GM12878 (cell line): ENCODE results near the gene EXOC4. TPM values are rescaled to one million over a fixed set of nuclear protein-coding genes. Genes with fewer than 3 reads are reported as not detected.

Experiments used
- ATAC-seq: fragments of 200-7000 bp; cut with Tn5 transposase; 3 replicates; pipeline ENCODE4 v1.9.1; 2020; ENCODE audit warnings: mild to moderate bottlenecking, moderate library complexity
- BruUV-seq: library from RNA; stranded (reverse); fragments of 400-500 nt; replicated peaks from 2 replicates; lab custom pipeline; 2021; lab: Mats Ljungman, UMichigan
- CTCF ChIA-PET: fragments of 300-600 bp; sonication (Branson Sonifier 250); formaldehyde crosslinking; extraction: SDS; loops from one replicate; lab custom pipeline; 2021; ENCODE audit warnings: inconsistent platforms; lab: Yijun Ruan, JAX
- POLR2A ChIA-PET: fragments of 350-600 bp; formaldehyde crosslinking; extraction: SDS; loops from one replicate; lab custom pipeline; 2021; ENCODE audit warnings: inconsistent platforms; lab: Charles Lee
- RAD21 ChIA-PET: fragments of 300-600 bp; sonication (Branson Sonifier 250); formaldehyde crosslinking; loops from one replicate; lab custom pipeline; 2023; ENCODE audit warnings: antibody characterized with exemption; ENCODE audit not compliant: unreplicated experiment; lab: Charles Lee
- SMC1A ChIA-PET: fragments of 300-600 bp; sonication (Branson Sonifier 250); formaldehyde crosslinking; loops from one replicate; lab custom pipeline; 2023; ENCODE audit not compliant: unreplicated experiment, uncharacterized antibody; lab: Charles Lee
- DNase-seq: peaks from one replicate; pipeline ENCODE4 v3.0.0-alpha.2; 2011; ENCODE audit warnings: low read depth, low spot score
- FAIRE-seq: peaks from 3 replicates; lab custom pipeline; 2011; peaks lifted over from hg19 to GRCh38; lab: Jason Lieb, UNC
- H2AFZ ChIP-seq: 2 replicates; pipeline ENCODE4 v1.6.0; 2011; ENCODE audit warnings: low read depth, low read length, control low read depth; ENCODE audit not compliant: control insufficient read depth
- H3K27ac ChIP-seq: 2 replicates; pipeline ENCODE4 v1.5.1; 2011; ENCODE audit warnings: control low read depth; ENCODE audit not compliant: control insufficient read depth, insufficient read depth
- H3K27me3 ChIP-seq, 2 experiments: replicated peaks in 1 of 2; 2 replicates each; pipeline versions ENCODE4 v1.6.0 to v1.6.1; 2011; ENCODE audit warnings: low read length in 1 of 2; ENCODE audit not compliant: control insufficient read depth in 2 of 2, insufficient read depth in 2 of 2
- H3K36me3 ChIP-seq, 2 experiments: 2 replicates each; pipeline ENCODE4 v1.5.1; 2011; ENCODE audit warnings: low read length in 1 of 2; ENCODE audit not compliant: control insufficient read depth in 2 of 2, insufficient read depth in 2 of 2
- H3K4me1 ChIP-seq: 2 replicates; pipeline ENCODE4 v1.6.1; 2011; ENCODE audit warnings: mild to moderate bottlenecking, low read length, moderate library complexity, mixed read lengths; ENCODE audit not compliant: control insufficient read depth, insufficient read depth
- H3K4me2 ChIP-seq: 2 replicates; pipeline ENCODE4 v1.6.0; 2011; ENCODE audit warnings: control low read depth; ENCODE audit not compliant: control insufficient read depth, insufficient read depth
- H3K4me3 ChIP-seq: fragments of 200-600 bp; sonication (generic); 2 replicates; pipeline ENCODE4 v1.5.1; 2016
- H3K79me2 ChIP-seq: 2 replicates; pipeline ENCODE4 v1.6.0; 2011; ENCODE audit warnings: low read length; ENCODE audit not compliant: control insufficient read depth, insufficient read depth
- H3K9ac ChIP-seq: 2 replicates; pipeline ENCODE4 v1.8.0; 2011; ENCODE audit warnings: low read length, control low read depth, mixed read lengths; ENCODE audit not compliant: control insufficient read depth, insufficient read depth
- H3K9me3 ChIP-seq: replicated peaks from 3 replicates; pipeline ENCODE4 v1.5.1; 2011; ENCODE audit warnings: mild to moderate bottlenecking, low read length; ENCODE audit not compliant: control insufficient read depth, insufficient read depth
- H4K20me1 ChIP-seq: 2 replicates; pipeline ENCODE4 v1.6.0; 2011; ENCODE audit not compliant: control insufficient read depth, insufficient read depth
- CHD4 ChIP-seq: fragments of 200-600 bp; sonication (generic); IDR thresholded peaks from 2 replicates; pipeline ENCODE4 v1.6.1; 2016; ENCODE audit warnings: mild to moderate bottlenecking
- HDAC2 ChIP-seq: fragments of 200-600 bp; sonication (generic); IDR thresholded peaks from 2 replicates; pipeline ENCODE4 v1.6.1; 2017
- RAD21 ChIP-seq: IDR thresholded peaks from 2 replicates; pipeline ENCODE4 v1.6.1; 2011; ENCODE audit warnings: mild to moderate bottlenecking, low read depth, low read length, moderate library complexity; ENCODE audit not compliant: insufficient read depth
- SMC3 ChIP-seq: IDR thresholded peaks from 2 replicates; pipeline ENCODE4 v1.6.1; 2011; ENCODE audit warnings: low read length, improper control_type of control experiment, borderline replicate concordance
- ZNF384 ChIP-seq: IDR thresholded peaks from 2 replicates; pipeline ENCODE4 v1.6.1; 2012; ENCODE audit warnings: low read depth, mild to moderate bottlenecking, low read length, improper control_type of control experiment, borderline replicate concordance
- WGBS: methylation state at CpG from one replicate; pipeline ENCODE4 v1.1.6; 2016; ENCODE audit warnings: low lambda C conversion rate; ENCODE audit not compliant: insufficient replicate concordance, insufficient coverage; ENCODE audit errors: missing lambda C conversion rate; 5-methylcytosine and 5-hydroxymethylcytosine counted together
- in situ Hi-C: fragments of 300-500 bp; cut with MboI; formaldehyde crosslinking; loops from 9 replicates; pipeline ENCODE4 v1.14.3; 2018; ENCODE audit warnings: mixed read lengths
- intact Hi-C: fragments of 100-400 bp; cut with micrococcal nuclease; formaldehyde crosslinking; loops from one replicate; pipeline ENCODE4 v1.14.2; 2022; ENCODE audit not compliant: unreplicated experiment
- polyA plus RNA-seq, 11 experiments: library from polyadenylated mRNA; depleted of rRNA in 4 of 11; unstranded in 6 of 11; stranded (reverse) in 5 of 11; fragments of >200 nt; fragmentation: Nextera tagmentation in 4 of 11; fragmentation: Illumina TruSeq in 1 of 11; extraction: Ambion mirVana in 4 of 11; extraction: Trizol in 1 of 11; gene quantifications; 1 replicate in 1 of 11; 2 replicates in 10 of 11; pipeline versions ENCODE4 v1.2.1 to v1.2.3, GENCODE V29; 2011 to 2016; ENCODE audit warnings: inconsistent platforms in 2 of 11, missing spikeins in 2 of 11, low read depth in 1 of 11
- total RNA-seq, 4 experiments: library from RNA; depleted of rRNA in 3 of 4; stranded (reverse); fragments of >200 nt in 3 of 4; fragmentation: Illumina TruSeq in 1 of 4; extraction: Trizol in 1 of 4; gene quantifications; 2 replicates each; pipeline versions ENCODE4 v1.2.1 to v1.2.3, GENCODE V29; 2013 to 2021
- TF ChIP-seq, protein P1 (sequence below), 3 experiments: IDR thresholded peaks in 2 of 3; conservative IDR thresholded peaks in 1 of 3; 2 replicates each; pipeline ENCODE4 v1.5.1; 2011; ENCODE audit warnings: low read depth in 3 of 3, low read length in 3 of 3, mild to moderate bottlenecking in 3 of 3, control low read depth in 2 of 3, moderate library complexity in 2 of 3, inconsistent platforms in 1 of 3, mixed read lengths in 1 of 3; ENCODE audit not compliant: control insufficient read depth in 2 of 3, insufficient read depth in 1 of 3; ENCODE audit errors: extremely low read depth in 1 of 3
- TF ChIP-seq, protein P2 (sequence below): fragments of 450-650 bp; IDR thresholded peaks from 2 replicates; pipeline ENCODE4 v1.6.1; 2017; ENCODE audit warnings: mild to moderate bottlenecking

The EXOC4 gene
- total and polyA plus RNA-seq, 10 of the 15 experiments (the other 5 are each of a cell fraction or from before 2014, with no cell fraction given), result 13.2 to 44.5 (median 29.6) TPM

DNA sequence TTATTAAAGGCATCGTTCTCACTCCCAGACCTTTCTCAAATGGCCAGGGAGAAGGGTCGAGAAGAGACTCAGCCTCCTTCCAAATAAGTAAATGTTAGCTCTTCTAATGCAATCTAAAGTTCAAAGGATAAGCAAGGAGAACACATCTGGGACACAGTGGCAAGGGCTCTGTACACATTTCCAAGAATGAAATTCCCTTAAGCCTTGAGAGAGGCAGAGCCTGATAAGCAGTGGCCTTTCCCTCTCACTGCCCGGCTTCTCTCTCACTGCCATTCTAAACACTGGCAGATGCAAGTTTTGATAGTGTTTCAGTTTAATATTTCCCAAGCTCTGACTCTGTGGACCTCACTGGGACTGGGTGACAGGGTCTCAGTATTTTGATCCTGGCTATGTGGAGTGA lies 35.1 kb upstream of the EXOC4 start:
- Histone ChIP-seq H2AFZ (no peak overlapping the region), H3K27ac (no peak overlapping the region), H3K79me2 (no peaks in the 10 kb centered on the region), H3K9me3 (no peaks in the 10 kb centered on the region), H3K4me2 (no peak overlapping the region), H3K27me3 (peaks cover 0 to 2% of the 10 kb centered on the region in 2 experiments; a peak in 1 of 4 replicates), H3K4me3 (no peak overlapping the region), H3K36me3 (no peaks in the 10 kb centered on the region), H4K20me1 (no peaks in the 10 kb centered on the region), H3K4me1 (no peaks in the 10 kb centered on the region), H3K9ac (no peak overlapping the region)
- no peak for TF ChIP-seq HDAC2
- ATAC-seq (no peak), DNase-seq (no peak), FAIRE-seq (no peak)
- RAD21 ChIA-PET, result no interaction called here
- SMC1A ChIA-PET, result no interaction called here
- CTCF ChIA-PET, result interaction anchor here (0.8 kb wide), 1 partner anchor 13 kb away, joined by 3 read pairs; no protein-coding TSS in a partner anchor
- POLR2A ChIA-PET, result no interaction called here
- no TSS peak for BruUV-seq
- in situ Hi-C loops (no loop called here), intact Hi-C loops (no loop called here)
- 14% methylated on average over 3 of the region's 3 CpGs for WGBS

DNA sequence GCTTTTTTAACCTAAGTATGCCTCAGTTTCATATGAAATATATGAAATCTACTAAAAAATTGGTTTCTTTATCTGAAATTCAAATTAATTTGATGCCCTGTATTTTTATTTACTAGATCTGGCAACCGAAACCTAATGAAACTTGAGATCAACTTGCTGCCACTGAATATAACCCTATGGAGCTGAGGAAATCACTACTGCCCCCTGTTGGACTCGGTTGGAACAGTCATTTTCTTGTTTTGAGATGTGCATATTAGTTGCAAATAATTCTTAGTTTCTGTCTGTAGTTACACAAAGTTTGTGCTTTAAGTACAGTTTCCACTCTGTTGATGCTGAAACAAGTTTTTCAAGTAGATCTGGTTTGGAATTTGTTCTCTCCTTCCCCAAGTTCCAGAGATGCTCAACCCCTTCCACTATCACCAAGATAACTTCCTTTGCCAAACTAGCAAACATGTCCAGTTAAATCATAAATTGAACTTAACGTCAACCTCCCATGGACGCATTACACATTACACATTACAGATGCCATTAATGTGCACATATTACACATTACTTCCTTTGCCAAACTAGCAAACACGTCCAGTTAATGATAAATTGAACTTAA lies 22.2 kb upstream of the EXOC4 start:
- Histone ChIP-seq H3K27ac (no peak overlapping the region), H3K4me3 (no peak overlapping the region), H3K9me3 (no peaks in the 10 kb centered on the region), H3K36me3 (no peaks in the 10 kb centered on the region), H2AFZ (no peak overlapping the region), H3K4me1 (no peaks in the 10 kb centered on the region), H3K4me2 (no peak overlapping the region), H3K9ac (no peak overlapping the region), H4K20me1 (no peaks in the 10 kb centered on the region), H3K79me2 (no peaks in the 10 kb centered on the region), H3K27me3 (peaks cover 0 to 4% of the 10 kb centered on the region in 2 experiments; a peak in 2 of 4 replicates)
- in situ Hi-C loops (no loop called here), intact Hi-C loops (loop anchor here (5.0 to 10.0 kb wide), 2 partner anchors 516 to 1097 kb away; no protein-coding TSS in a partner anchor)
- ChIA-PET SMC1A (interaction anchor here (1.1 kb wide), 1 partner anchor 203 kb away, joined by 3 read pairs; no protein-coding TSS in a partner anchor), RAD21 (interaction anchor here (1.2 kb wide), 2 partner anchors 14 to 624 kb away, joined by 3 read pairs; no protein-coding TSS in a partner anchor), POLR2A (no interaction called here), CTCF (interaction anchor here (0.9 to 1.0 kb wide), 3 partner anchors 9 to 14 kb away, joined by 3 read pairs; no protein-coding TSS in a partner anchor)
- FAIRE-seq (peak; percentile 92), DNase-seq (no peak), ATAC-seq (peak; percentile 71)
- TF ChIP-seq SMC3, result peak; percentile 61; the same call in 1 of the 2 replicates
- TF ChIP-seq RAD21, result peak; percentile 79
- TF ChIP-seq, protein P1, sequence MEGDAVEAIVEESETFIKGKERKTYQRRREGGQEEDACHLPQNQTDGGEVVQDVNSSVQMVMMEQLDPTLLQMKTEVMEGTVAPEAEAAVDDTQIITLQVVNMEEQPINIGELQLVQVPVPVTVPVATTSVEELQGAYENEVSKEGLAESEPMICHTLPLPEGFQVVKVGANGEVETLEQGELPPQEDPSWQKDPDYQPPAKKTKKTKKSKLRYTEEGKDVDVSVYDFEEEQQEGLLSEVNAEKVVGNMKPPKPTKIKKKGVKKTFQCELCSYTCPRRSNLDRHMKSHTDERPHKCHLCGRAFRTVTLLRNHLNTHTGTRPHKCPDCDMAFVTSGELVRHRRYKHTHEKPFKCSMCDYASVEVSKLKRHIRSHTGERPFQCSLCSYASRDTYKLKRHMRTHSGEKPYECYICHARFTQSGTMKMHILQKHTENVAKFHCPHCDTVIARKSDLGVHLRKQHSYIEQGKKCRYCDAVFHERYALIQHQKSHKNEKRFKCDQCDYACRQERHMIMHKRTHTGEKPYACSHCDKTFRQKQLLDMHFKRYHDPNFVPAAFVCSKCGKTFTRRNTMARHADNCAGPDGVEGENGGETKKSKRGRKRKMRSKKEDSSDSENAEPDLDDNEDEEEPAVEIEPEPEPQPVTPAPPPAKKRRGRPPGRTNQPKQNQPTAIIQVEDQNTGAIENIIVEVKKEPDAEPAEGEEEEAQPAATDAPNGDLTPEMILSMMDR (IDR thresholded peaks at IDR 0.05 in 2 of 3, conservative IDR thresholded peaks at IDR 0.05 in 1 of 3; ENCODE audit: control insufficient read depth in 2 of 3, extremely low read depth in 1 of 3, insufficient read depth in 1 of 3, low read depth in 3 of 3, low read length in 3 of 3), result peak; percentile 56 to 72 (median 61); a peak in 5 of 6 replicates
- no peak for TF ChIP-seq ZNF384
- TF ChIP-seq CHD4, result no peak
- TF ChIP-seq, protein P2, sequence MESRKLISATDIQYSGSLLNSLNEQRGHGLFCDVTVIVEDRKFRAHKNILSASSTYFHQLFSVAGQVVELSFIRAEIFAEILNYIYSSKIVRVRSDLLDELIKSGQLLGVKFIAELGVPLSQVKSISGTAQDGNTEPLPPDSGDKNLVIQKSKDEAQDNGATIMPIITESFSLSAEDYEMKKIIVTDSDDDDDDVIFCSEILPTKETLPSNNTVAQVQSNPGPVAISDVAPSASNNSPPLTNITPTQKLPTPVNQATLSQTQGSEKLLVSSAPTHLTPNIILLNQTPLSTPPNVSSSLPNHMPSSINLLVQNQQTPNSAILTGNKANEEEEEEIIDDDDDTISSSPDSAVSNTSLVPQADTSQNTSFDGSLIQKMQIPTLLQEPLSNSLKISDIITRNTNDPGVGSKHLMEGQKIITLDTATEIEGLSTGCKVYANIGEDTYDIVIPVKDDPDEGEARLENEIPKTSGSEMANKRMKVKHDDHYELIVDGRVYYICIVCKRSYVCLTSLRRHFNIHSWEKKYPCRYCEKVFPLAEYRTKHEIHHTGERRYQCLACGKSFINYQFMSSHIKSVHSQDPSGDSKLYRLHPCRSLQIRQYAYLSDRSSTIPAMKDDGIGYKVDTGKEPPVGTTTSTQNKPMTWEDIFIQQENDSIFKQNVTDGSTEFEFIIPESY, result no peak
- BruUV-seq, result no TSS peak
- 13% methylated on average over 5 of the region's 5 CpGs for WGBS
